Effector memory CD4-positive, alpha-beta T cell (primary cell): ENCODE measurements around the gene SLC9A3.

Source experiments
- DNase-seq, 3 donors: peaks; one replicate each; pipeline ENCODE4 v3.0.0-alpha.2; 2020
- H3K27ac ChIP-seq: 2 replicates; pipeline ENCODE4 v1.7.0; 2013; ENCODE audit warnings: mild to moderate bottlenecking, low read length, moderate library complexity; ENCODE audit not compliant: insufficient read depth, poor library complexity, severe bottlenecking
- H3K27me3 ChIP-seq: replicated peaks from 2 replicates; pipeline ENCODE4 v1.7.0; 2013; ENCODE audit warnings: mild to moderate bottlenecking, low read length; ENCODE audit not compliant: insufficient read depth, control insufficient read depth, poor library complexity, severe bottlenecking
- H3K36me3 ChIP-seq: 2 replicates; pipeline ENCODE4 v1.7.0; 2013; ENCODE audit warnings: mild to moderate bottlenecking, low read length, moderate library complexity; ENCODE audit not compliant: control insufficient read depth, insufficient read depth
- H3K4me1 ChIP-seq: 2 replicates; pipeline ENCODE4 v1.7.0; 2013; ENCODE audit warnings: low read length, mild to moderate bottlenecking; ENCODE audit not compliant: control insufficient read depth, insufficient read depth, poor library complexity, severe bottlenecking
- H3K4me3 ChIP-seq: 2 replicates; pipeline ENCODE4 v1.7.0; 2013; ENCODE audit warnings: low read length, low read depth, mild to moderate bottlenecking; ENCODE audit not compliant: insufficient read depth, poor library complexity, severe bottlenecking
- H3K9me3 ChIP-seq: 2 replicates; pipeline ENCODE4 v1.7.0; 2013; ENCODE audit warnings: mild to moderate bottlenecking, low read length, moderate library complexity; ENCODE audit not compliant: control insufficient read depth

Gene SLC9A3

DNA sequence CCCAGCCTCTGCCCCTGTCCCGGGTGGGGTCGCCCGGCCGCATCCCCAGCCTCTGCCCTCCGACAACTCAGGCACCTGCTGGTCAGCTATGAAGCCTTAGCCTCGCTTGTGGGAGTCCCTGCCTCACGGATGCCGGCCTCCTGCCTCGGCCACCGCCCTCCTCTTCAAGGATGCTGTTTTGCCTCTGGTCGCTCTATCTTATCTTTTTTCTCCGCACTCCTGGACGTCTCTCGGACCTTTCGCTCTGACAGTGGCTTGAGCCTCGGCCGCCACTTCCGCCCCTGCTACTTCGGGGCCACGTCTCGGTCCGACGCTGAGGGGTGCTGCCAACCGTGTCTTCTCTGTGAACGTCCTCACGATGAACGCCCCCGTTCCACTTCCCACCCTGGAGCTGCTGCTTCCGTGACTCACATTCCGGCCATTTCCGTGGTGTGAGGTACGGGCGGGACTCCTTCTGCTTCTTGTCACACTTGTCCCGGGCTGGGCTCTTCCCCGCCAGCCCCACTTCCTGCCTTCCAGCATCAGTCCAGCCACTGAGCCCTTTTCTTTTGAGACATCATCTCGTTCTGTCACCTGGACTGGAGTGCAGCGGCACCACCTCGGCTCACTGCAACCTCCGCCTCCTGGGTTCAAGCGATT, 26.3 kb downstream of the SLC9A3 start:
- Histone ChIP-seq H3K36me3 (no peaks in the 10 kb centered on the region), H3K27ac (no peak overlapping the region), H3K4me3 (no peak overlapping the region), H3K27me3 (peaks cover 17% of the 10 kb centered on the region), H3K9me3 (no peaks in the 10 kb centered on the region), H3K4me1 (no peaks in the 10 kb centered on the region)
- DNase-seq: no peak

DNA sequence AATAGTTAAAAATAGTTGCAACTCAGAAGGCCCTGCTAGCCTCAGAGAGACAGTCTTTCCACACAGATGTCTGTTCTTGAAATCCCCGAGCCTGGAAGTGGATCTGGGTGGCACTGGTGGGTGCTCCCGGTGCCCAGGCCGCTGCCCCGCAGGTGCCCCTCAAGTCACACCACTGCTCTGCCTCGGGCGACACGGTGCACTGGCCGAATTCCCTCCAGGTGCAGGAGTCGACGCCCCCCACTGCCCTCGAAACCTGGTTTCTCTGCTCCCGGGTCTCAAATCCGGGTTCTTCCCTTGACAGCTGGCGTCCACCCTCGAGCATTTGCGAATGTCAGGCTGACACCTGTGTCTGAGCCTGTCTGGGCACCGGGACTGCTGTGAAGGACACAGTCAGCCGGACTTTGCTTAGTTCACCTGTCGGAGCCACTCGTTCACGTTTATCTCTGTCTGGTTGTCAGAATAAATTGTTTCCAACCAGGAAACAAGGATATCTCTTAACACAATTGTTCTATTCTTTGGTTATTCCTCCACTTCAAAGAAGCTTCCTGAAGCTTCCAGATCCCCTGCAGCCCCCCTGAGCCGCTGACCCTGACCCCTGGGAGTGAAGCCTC, 27.1 kb downstream of the SLC9A3 start:
- H3K4me1 ChIP-seq: no peaks in the 10 kb centered on the region
- H3K9me3 ChIP-seq: no peaks in the 10 kb centered on the region
- H3K27ac ChIP-seq: no peak overlapping the region
- H3K36me3 ChIP-seq: no peaks in the 10 kb centered on the region
- peaks cover 14% of the 10 kb centered on the region for H3K27me3 ChIP-seq
- no peak overlapping the region for H3K4me3 ChIP-seq
- DNase-seq: no peak

DNA sequence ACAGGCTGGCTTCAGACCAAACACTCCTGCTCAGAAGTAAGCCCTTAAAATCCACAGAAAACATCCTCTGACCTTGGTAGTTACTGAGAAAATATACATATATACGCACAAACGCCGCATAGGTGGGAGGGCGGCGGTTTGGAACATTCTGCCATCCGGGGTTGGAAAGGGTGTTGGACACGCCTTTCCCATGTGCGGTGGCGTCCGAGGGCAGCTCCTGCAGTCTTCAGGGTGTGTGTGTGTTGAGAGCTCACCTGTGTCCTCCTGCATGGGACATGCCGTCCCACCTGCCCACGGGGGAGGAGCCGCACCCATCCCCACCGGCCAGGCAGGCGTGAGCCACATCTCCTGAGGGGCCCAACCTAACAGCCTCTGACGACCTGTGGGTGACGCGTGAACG, 28.2 kb downstream of the SLC9A3 start:
- H3K27me3 ChIP-seq: peaks cover 4% of the 10 kb centered on the region
- no peak for DNase-seq
- H3K4me1 ChIP-seq: no peaks in the 10 kb centered on the region
- H3K27ac ChIP-seq: no peak overlapping the region
- no peaks in the 10 kb centered on the region for H3K36me3 ChIP-seq
- H3K4me3 ChIP-seq: no peak overlapping the region
- no peaks in the 10 kb centered on the region for H3K9me3 ChIP-seq

DNA sequence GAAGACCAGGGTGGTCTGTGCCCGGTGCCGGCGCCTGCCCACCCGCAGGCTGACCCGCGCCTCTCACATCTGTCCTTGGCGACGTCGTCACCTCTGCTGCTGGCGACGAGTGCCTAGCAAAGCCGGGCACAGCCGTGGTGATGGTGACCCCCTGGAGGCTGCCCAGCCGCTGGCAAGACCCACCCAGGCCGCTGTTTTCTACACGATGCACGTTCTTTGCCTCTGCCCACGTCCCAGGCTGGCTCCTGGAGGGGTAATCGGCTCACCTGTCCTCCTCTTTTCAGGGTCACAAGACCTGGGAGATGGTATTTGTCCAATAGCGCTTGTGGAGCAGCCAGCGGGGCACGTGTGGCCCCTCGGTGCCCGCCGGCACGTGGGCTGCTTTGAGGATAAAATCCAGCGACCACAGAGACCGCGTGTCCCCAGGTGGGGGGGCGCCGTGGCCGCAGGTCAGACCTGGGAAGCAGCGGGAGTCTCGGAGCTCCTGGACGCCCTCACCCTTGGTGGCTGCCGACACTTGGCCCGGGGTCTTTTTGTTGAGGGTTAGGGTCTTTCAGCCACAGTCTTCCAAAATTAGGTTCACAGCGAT, 29.5 kb downstream of the SLC9A3 start:
- no peaks in the 10 kb centered on the region for H3K4me1 ChIP-seq
- DNase-seq: no peak
- no peak overlapping the region for H3K27ac ChIP-seq
- no peaks in the 10 kb centered on the region for H3K9me3 ChIP-seq
- no peaks in the 10 kb centered on the region for H3K36me3 ChIP-seq
- no peaks in the 10 kb centered on the region for H3K27me3 ChIP-seq
- no peak overlapping the region for H3K4me3 ChIP-seq

DNA sequence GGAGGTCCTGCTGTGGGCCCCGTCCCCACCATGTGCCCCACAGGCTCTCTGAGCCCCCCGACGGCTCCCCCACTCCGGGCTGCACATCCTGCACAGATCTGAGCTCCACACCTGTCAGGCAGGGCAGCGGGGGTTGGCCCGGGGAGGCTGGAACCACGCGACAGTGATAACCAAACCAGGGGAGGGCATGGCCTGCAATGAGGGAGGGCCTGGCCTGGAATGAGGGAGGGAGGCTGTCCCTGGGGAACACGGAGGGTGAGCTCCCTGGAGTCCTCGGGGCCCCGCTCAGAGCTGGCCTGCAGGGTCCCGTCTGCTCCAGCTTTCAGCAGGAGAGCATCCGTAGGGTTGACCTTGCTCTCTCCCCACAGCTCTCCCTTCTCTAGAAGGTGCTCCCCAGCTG, 30.5 kb downstream of the SLC9A3 start:
- H3K9me3 ChIP-seq: no peaks in the 10 kb centered on the region
- H3K36me3 ChIP-seq: no peaks in the 10 kb centered on the region
- no peak overlapping the region for H3K4me3 ChIP-seq
- DNase-seq: no peak
- H3K27ac ChIP-seq: no peak overlapping the region
- no peaks in the 10 kb centered on the region for H3K4me1 ChIP-seq
- H3K27me3 ChIP-seq: no peaks in the 10 kb centered on the region

DNA sequence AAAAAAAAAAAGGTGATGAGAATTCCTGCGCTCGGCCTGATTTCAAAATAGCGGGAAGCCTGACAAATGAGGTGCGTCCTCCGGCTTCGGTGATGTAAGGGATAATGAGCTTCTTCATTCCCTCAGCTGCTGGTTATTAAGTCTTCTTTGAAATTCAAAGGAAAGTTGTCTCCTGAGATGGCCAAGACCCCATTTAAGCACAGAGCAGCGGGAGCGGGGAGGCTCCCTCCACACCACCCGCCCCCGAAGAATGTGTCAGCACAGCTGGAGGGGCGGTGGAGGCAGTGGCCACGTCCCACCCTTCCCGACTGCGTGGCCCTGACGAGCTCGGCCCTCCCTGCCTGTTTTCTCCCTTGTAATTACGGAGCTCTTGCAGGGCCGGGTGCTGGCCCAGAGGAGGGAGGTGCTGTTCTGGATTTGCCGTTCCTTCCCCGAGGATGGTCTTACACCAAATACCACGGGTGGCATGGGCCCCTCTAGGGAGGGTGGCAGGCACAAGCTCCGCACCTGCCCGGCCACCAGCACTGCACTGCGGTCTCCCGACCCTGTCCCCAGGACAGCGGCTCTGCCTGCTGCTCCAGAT, 31.0 kb downstream of the SLC9A3 start:
- Histone ChIP-seq H3K4me1 (no peaks in the 10 kb centered on the region), H3K36me3 (no peaks in the 10 kb centered on the region), H3K27me3 (no peaks in the 10 kb centered on the region), H3K27ac (no peak overlapping the region), H3K4me3 (no peak overlapping the region), H3K9me3 (no peaks in the 10 kb centered on the region)
- DNase-seq: no peak

DNA sequence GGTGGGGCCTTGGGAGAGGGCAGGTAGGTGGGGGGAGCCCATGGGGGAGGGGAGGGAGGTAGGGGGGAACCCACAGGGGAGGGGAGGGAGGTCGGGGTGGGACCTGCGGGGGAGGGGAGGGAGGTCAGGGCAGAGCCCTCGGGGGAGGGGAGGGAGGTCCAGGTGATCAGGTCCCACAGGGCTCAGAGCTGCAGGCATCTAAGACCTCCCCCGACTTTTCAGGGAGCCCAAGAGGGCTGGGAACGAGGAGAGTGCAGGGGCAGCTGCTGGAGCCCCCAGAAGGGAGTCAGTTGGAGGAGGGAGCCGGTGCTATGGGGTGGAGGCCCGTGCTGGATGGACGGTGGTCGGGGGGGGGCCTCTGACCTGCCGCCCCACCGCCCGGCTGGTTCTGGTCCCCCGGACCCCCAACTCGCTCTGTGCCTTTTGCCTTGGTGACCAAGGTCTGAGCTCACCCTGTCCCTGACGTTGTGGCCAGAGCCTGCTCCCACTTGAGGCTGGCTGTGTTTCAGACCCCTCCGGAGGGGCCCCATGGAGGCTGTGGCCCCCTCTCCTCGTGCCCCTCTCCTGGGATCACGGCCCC, 31.8 kb downstream of the SLC9A3 start:
- no peaks in the 10 kb centered on the region for H3K36me3 ChIP-seq
- H3K27me3 ChIP-seq: no peaks in the 10 kb centered on the region
- no peak overlapping the region for H3K27ac ChIP-seq
- H3K4me1 ChIP-seq: no peaks in the 10 kb centered on the region
- no peaks in the 10 kb centered on the region for H3K9me3 ChIP-seq
- no peak for DNase-seq
- H3K4me3 ChIP-seq: no peak overlapping the region

DNA sequence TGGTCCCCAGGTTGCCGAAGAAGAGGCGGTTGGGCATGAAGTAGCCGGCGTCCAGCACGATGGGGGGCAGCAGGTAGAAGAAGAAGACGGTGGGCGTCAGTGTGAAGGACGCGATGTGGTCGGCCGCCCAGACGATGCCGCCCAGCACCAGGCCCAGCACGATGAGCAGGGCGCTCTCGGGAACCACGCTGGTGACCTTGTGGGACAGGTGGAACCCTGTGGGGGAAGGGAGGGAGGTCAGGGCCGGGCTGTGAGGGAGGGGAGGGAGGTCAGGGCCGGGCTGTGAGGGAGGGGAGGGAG, 32.4 kb downstream of the SLC9A3 start:
- DNase-seq: no peak
- no peak overlapping the region for H3K4me3 ChIP-seq
- H3K27ac ChIP-seq: no peak overlapping the region
- no peaks in the 10 kb centered on the region for H3K4me1 ChIP-seq
- H3K27me3 ChIP-seq: no peaks in the 10 kb centered on the region
- no peaks in the 10 kb centered on the region for H3K36me3 ChIP-seq
- no peaks in the 10 kb centered on the region for H3K9me3 ChIP-seq

DNA sequence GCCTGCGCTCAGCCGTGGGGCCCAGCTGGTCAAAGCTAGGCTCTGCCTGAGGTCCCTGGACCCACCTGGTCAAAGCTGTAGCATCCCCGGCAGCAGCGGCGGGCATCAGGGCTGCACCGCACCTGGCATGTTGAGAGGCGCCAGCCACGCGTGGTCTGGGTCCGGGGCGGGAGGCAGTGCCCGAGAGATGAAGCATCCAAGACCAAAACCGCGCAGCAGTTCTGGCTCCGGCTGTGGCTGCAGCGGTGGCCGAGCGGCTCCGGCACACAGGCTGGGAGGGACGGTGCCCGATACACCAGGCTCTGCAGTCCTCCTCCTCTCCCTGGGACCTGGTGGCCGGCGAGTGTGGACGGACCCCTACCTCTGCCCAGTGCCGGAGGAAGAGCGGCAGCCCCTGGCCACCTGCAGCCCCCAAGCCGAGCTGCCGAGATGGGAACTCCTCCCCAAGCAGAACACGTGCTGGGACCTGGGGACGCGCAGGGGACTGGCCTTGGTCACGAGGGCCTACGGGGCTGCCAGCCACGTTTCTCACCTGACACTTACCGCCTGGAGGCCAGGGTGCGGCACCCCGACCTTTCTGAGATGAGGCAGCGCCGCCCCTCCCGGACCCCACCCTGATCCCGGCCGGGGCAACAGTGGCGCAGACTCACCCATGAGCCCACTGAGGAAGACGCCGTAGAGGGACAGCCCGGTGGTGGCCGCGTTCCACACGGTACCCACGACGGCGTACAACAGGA, 33.0 kb downstream of the SLC9A3 start:
- Histone ChIP-seq H3K4me3 (no peak overlapping the region), H3K4me1 (no peaks in the 10 kb centered on the region), H3K36me3 (no peaks in the 10 kb centered on the region), H3K9me3 (no peaks in the 10 kb centered on the region), H3K27ac (no peak overlapping the region), H3K27me3 (no peaks in the 10 kb centered on the region)
- no peak for DNase-seq
